A549 (cell line): ENCODE measurements around the gene ESYT2. TPM values are rescaled to one million over a fixed set of nuclear protein-coding genes. Genes with fewer than 3 reads are reported as not detected.

ENCODE experiments used
- ATAC-seq, 2 experiments: fragments of 200-7000 bp in 1 of 2; fragments of >200 bp in 1 of 2; cut with Nextera tagmentation in 1 of 2; cut with Tn5 transposase in 1 of 2; 3 replicates each; pipeline versions ENCODE4 v1.8.0 to v1.9.1; 2018 to 2020; ENCODE audit warnings: mild to moderate bottlenecking in 1 of 2, moderate library complexity in 1 of 2
- CTCF ChIA-PET: fragments of 300-600 bp; sonication (Branson Sonifier 250); formaldehyde crosslinking; extraction: SDS; loops from one replicate; lab custom pipeline; 2021; ENCODE audit warnings: antibody characterized with exemption, inconsistent platforms; lab: Yijun Ruan, JAX
- POLR2A ChIA-PET: fragments of 350-600 bp; formaldehyde crosslinking; extraction: SDS; loops from one replicate; lab custom pipeline; 2021; ENCODE audit warnings: antibody characterized with exemption, inconsistent platforms; lab: Yijun Ruan, JAX
- DNase-seq, 2 experiments: peaks; one replicate each; pipeline versions ENCODE4 v3.0.0 to v3.0.0-alpha.2; 2011 to 2016; ENCODE audit warnings: low read depth in 1 of 2, low spot score in 1 of 2
- FAIRE-seq: peaks from 2 replicates; lab custom pipeline; 2011; peaks lifted over from hg19 to GRCh38; lab: Jason Lieb, UNC
- H3K27ac ChIP-seq, 2 experiments: fragments of >200 bp; sonication (Bioruptor Twin); formaldehyde crosslinking; 3 replicates each; pipeline ENCODE4 v1.5.1; 2016 to 2017
- H3K4me1 ChIP-seq: fragments of >200 bp; sonication (Bioruptor Twin); formaldehyde crosslinking; 3 replicates; pipeline ENCODE4 v1.6.1; 2016
- H3K4me2 ChIP-seq: fragments of >200 bp; sonication (Bioruptor Twin); formaldehyde crosslinking; 3 replicates; pipeline ENCODE4 v1.6.1; 2016
- H3K4me3 ChIP-seq: fragments of >200 bp; sonication (Bioruptor Twin); formaldehyde crosslinking; 3 replicates; pipeline ENCODE4 v1.5.1; 2016
- H3K9me3 ChIP-seq: fragments of >200 bp; sonication (Bioruptor Twin); formaldehyde crosslinking; 3 replicates; pipeline ENCODE4 v1.6.1; 2016
- BHLHE40 ChIP-seq: IDR thresholded peaks from 2 replicates; pipeline ENCODE4 v1.6.1; 2012; ENCODE audit warnings: low read depth, low read length, inconsistent platforms
- CBX2 ChIP-seq: fragments of 200-600 bp; sonication (generic); IDR thresholded peaks from 2 replicates; pipeline ENCODE4 v1.6.1; 2016; ENCODE audit warnings: low read depth, mild to moderate bottlenecking, borderline replicate concordance
- CEBPB ChIP-seq, 2 experiments: fragments of >200 bp in 1 of 2; sonication (Bioruptor Twin) in 1 of 2; formaldehyde crosslinking in 1 of 2; IDR thresholded peaks; 2 replicates each; pipeline ENCODE4 v1.6.1; 2012 to 2016
- CHD2 ChIP-seq: fragments of 150-350 bp; IDR thresholded peaks from 2 replicates; pipeline ENCODE4 v1.6.1; 2014; ENCODE audit warnings: low read length; ENCODE audit not compliant: partially characterized antibody
- CHD4 ChIP-seq: fragments of 200-600 bp; sonication (generic); IDR thresholded peaks from 2 replicates; pipeline ENCODE4 v1.6.1; 2016; ENCODE audit warnings: antibody characterized with exemption, mild to moderate bottlenecking, borderline replicate concordance
- EHF ChIP-seq: fragments of 250-450 bp; sonication (Bioruptor Pico); IDR thresholded peaks from 2 replicates; pipeline ENCODE4 v1.5.0; 2020; ENCODE audit warnings: mild to moderate bottlenecking
- EHMT2 ChIP-seq: fragments of 200-600 bp; sonication (generic); IDR thresholded peaks from 2 replicates; pipeline ENCODE4 v1.6.1; 2016; ENCODE audit warnings: antibody characterized with exemption, low read depth, mild to moderate bottlenecking, moderate library complexity
- ELK1 ChIP-seq: fragments of 150-350 bp; IDR thresholded peaks from 2 replicates; pipeline ENCODE4 v1.6.1; 2014; ENCODE audit warnings: low read depth, mild to moderate bottlenecking, low read length
- EP300 ChIP-seq, 2 experiments: fragments of >200 bp; sonication (Bioruptor Twin); formaldehyde crosslinking; IDR thresholded peaks; 2 replicates in 1 of 2; 3 replicates in 1 of 2; pipeline ENCODE4 v1.6.1; 2016 to 2017
- ESRRA ChIP-seq: fragments of 150-350 bp; IDR thresholded peaks from 2 replicates; pipeline ENCODE4 v1.6.1; 2014; ENCODE audit warnings: mild to moderate bottlenecking, low read length, borderline replicate concordance
- FOSB ChIP-seq: fragments of 250-450 bp; sonication (Bioruptor Pico); IDR thresholded peaks from 2 replicates; pipeline ENCODE4 v1.5.0; 2020; ENCODE audit warnings: mild to moderate bottlenecking, moderate library complexity
- FOXS1 ChIP-seq: fragments of 250-450 bp; sonication (Bioruptor Pico); IDR thresholded peaks from 2 replicates; pipeline ENCODE4 v1.5.0; 2020; ENCODE audit warnings: mild to moderate bottlenecking, moderate library complexity
- GATA3 ChIP-seq: IDR thresholded peaks from 2 replicates; pipeline ENCODE4 v1.6.1; 2012; ENCODE audit warnings: borderline replicate concordance
- HDAC2 ChIP-seq: fragments of 200-600 bp; sonication (generic); IDR thresholded peaks from 2 replicates; pipeline ENCODE4 v1.6.1; 2016
- HES2 ChIP-seq: fragments of >200 bp; sonication (Bioruptor Twin); formaldehyde crosslinking; IDR thresholded peaks from 2 replicates; pipeline ENCODE4 v1.6.1; 2016
- KDM5A ChIP-seq: fragments of 200-600 bp; sonication (generic); IDR thresholded peaks from 2 replicates; pipeline ENCODE4 v1.6.1; 2016; ENCODE audit warnings: antibody characterized with exemption, mild to moderate bottlenecking
- MAFK ChIP-seq: fragments of 450-650 bp; IDR thresholded peaks from 2 replicates; pipeline ENCODE4 v1.6.1; 2014; ENCODE audit not compliant: partially characterized antibody
- NFE2L2 ChIP-seq: fragments of 150-350 bp; conservative IDR thresholded peaks from 2 replicates; pipeline ENCODE4 v1.6.1; 2014; ENCODE audit warnings: low read length
- NPAS2 ChIP-seq: fragments of 250-450 bp; sonication (Bioruptor Pico); IDR thresholded peaks from 2 replicates; pipeline ENCODE4 v1.8.0; 2022; ENCODE audit warnings: mild to moderate bottlenecking, moderate library complexity, borderline replicate concordance
- PHF8 ChIP-seq: fragments of 200-600 bp; sonication (generic); IDR thresholded peaks from 2 replicates; pipeline ENCODE4 v1.6.1; 2016; ENCODE audit warnings: low read depth, mild to moderate bottlenecking, antibody characterized with exemption, moderate library complexity, borderline replicate concordance
- RAD21 ChIP-seq, 2 experiments: fragments of >200 bp in 1 of 2; sonication (Bioruptor Twin) in 1 of 2; formaldehyde crosslinking in 1 of 2; IDR thresholded peaks in 1 of 2; conservative IDR thresholded peaks in 1 of 2; 2 replicates in 1 of 2; 3 replicates in 1 of 2; pipeline ENCODE4 v1.6.1; 2012 to 2018; ENCODE audit warnings: inconsistent platforms in 1 of 2
- RCOR1 ChIP-seq: fragments of 150-350 bp; IDR thresholded peaks from 2 replicates; pipeline ENCODE4 v1.6.1; 2014; ENCODE audit warnings: antibody characterized with exemption, low read length, low read depth
- REST ChIP-seq: fragments of 200-600 bp; sonication (generic); IDR thresholded peaks from 2 replicates; pipeline ENCODE4 v1.6.1; 2016; ENCODE audit warnings: antibody characterized with exemption, mild to moderate bottlenecking, moderate library complexity
- SMC3 ChIP-seq: fragments of >200 bp; sonication (Bioruptor Twin); formaldehyde crosslinking; IDR thresholded peaks from 3 replicates; pipeline ENCODE4 v1.6.1; 2018; ENCODE audit warnings: inconsistent platforms
- SREBF2 ChIP-seq: fragments of 450-650 bp; IDR thresholded peaks from 2 replicates; pipeline ENCODE4 v1.6.1; 2014; ENCODE audit warnings: mild to moderate bottlenecking, moderate library complexity
- TFCP2L1 ChIP-seq: fragments of 250-450 bp; sonication (Bioruptor Pico); IDR thresholded peaks from 2 replicates; pipeline ENCODE4 v1.5.0; 2021; ENCODE audit warnings: mild to moderate bottlenecking
- TP53 ChIP-seq: fragments of 250-450 bp; sonication (Bioruptor Pico); IDR thresholded peaks from 2 replicates; pipeline ENCODE4 v1.5.0; 2021; ENCODE audit warnings: mild to moderate bottlenecking, moderate library complexity
- ZNF302 ChIP-seq: fragments of 250-450 bp; sonication (Bioruptor Pico); IDR thresholded peaks from 2 replicates; pipeline ENCODE4 v1.9.0; 2021; ENCODE audit warnings: inconsistent platforms, mild to moderate bottlenecking, moderate library complexity
- ZSCAN20 ChIP-seq: fragments of 250-450 bp; sonication (Bioruptor Pico); IDR thresholded peaks from 2 replicates; pipeline ENCODE4 v1.8.0; 2022; ENCODE audit warnings: mild to moderate bottlenecking, moderate library complexity
- WGBS: methylation state at CpG from one replicate; pipeline ENCODE4 v1.1.6; 2017; ENCODE audit errors: missing lambda C conversion rate; 5-methylcytosine and 5-hydroxymethylcytosine counted together
- polyA plus RNA-seq, 4 experiments: library from polyadenylated mRNA; depleted of rRNA in 3 of 4; stranded (reverse); fragments of >200 nt; fragmentation: RNase III in 1 of 4; extraction: RNeasy Plus Mini Kit Qiagen cat#74134 plus additional on column Dnase treatment in 1 of 4; gene quantifications; 2 replicates in 3 of 4; 3 replicates in 1 of 4; pipeline ENCODE4 v1.2.3, GENCODE V29; 2011 to 2017
- TF ChIP-seq, protein P1 (sequence below): fragments of 250-450 bp; sonication (Bioruptor Pico); IDR thresholded peaks from 2 replicates; pipeline ENCODE4 v1.5.0; 2020; ENCODE audit warnings: low read depth, mild to moderate bottlenecking, moderate library complexity
- TF ChIP-seq, protein P2 (sequence below): IDR thresholded peaks from 2 replicates; pipeline ENCODE4 v1.6.1; 2012
- TF ChIP-seq, protein P3 (sequence below): fragments of 450-650 bp; IDR thresholded peaks from 2 replicates; pipeline ENCODE4 v1.6.1; 2014; ENCODE audit warnings: antibody characterized with exemption
- TF ChIP-seq, protein P4 (sequence below): IDR thresholded peaks from 2 replicates; pipeline ENCODE4 v1.6.1; 2012

ESYT2 gene
- polyA plus RNA-seq, 2 of the 4 experiments (the other 2 are of a cell fraction) = 45.8 to 77.0 TPM

DNA sequence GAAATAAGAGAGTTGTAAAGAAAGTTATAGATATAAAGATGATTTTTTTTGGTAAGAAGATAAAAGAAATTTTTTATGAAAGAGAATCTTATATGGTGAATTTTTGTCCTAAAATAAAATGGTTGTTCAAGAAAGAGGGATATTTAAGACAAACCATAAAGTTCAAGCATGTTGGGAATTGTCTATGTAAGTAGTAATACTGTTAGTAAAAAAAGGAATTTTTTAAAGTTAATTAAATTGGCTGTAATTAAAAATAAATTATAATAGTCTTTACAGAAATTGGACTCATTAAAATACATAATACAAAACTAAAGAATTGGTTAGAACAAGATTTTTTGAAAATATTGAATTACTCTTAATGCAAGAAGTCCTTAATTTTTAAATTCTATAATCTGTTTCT is 17.0 kb upstream of the ESYT2 start:
- no peak overlapping the region for H3K4me2 ChIP-seq
- DNase-seq = no peak
- CTCF ChIA-PET = interaction anchor here (0.8 to 1.4 kb wide), 4 partner anchors 10 to 118 kb away, joined by 3 read pairs; no protein-coding TSS in a partner anchor
- TF ChIP-seq NFE2L2 = no peak
- TF ChIP-seq CHD4 = no peak
- no peak for TF ChIP-seq TP53 (CRISPR knock-in tag)
- TF ChIP-seq EP300 (IDR thresholded peaks at IDR 0.05) = no peak
- TF ChIP-seq CBX2 = no peak
- no peak for TF ChIP-seq ZSCAN20 (CRISPR knock-in tag)
- TF ChIP-seq ESRRA = no peak
- TF ChIP-seq CHD2 = no peak
- no peak for TF ChIP-seq REST
- TF ChIP-seq, protein P1, sequence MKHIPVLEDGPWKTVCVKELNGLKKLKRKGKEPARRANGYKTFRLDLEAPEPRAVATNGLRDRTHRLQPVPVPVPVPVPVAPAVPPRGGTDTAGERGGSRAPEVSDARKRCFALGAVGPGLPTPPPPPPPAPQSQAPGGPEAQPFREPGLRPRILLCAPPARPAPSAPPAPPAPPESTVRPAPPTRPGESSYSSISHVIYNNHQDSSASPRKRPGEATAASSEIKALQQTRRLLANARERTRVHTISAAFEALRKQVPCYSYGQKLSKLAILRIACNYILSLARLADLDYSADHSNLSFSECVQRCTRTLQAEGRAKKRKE (CRISPR knock-in tag) = no peak
- TF ChIP-seq FOSB = no peak
- no peak for TF ChIP-seq HES2
- TF ChIP-seq TFCP2L1 = no peak
- TF ChIP-seq SREBF2 = no peak
- TF ChIP-seq RAD21 (conservative IDR thresholded peaks at IDR 0.05 in 1 of 2, IDR thresholded peaks at IDR 0.05 in 1 of 2) = no peak
- no peak for TF ChIP-seq PHF8
- TF ChIP-seq, protein P2, sequence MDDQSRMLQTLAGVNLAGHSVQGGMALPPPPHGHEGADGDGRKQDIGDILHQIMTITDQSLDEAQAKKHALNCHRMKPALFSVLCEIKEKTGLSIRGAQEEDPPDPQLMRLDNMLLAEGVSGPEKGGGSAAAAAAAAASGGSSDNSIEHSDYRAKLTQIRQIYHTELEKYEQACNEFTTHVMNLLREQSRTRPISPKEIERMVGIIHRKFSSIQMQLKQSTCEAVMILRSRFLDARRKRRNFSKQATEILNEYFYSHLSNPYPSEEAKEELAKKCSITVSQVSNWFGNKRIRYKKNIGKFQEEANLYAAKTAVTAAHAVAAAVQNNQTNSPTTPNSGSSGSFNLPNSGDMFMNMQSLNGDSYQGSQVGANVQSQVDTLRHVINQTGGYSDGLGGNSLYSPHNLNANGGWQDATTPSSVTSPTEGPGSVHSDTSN = no peak
- TF ChIP-seq SMC3 = no peak
- TF ChIP-seq RCOR1 = no peak
- no peak for TF ChIP-seq FOXS1 (CRISPR knock-in tag)
- TF ChIP-seq, all 56 proteins: peak for 0
- H3K4me1 ChIP-seq = no peaks in the 10 kb centered on the region
- POLR2A ChIA-PET = no interaction called here
- ATAC-seq (no peak), FAIRE-seq (no peak)
- H3K27ac ChIP-seq = no peak overlapping the region
- no peaks in the 10 kb centered on the region for H3K9me3 ChIP-seq
- H3K4me3 ChIP-seq = no peak overlapping the region

- no peak for FAIRE-seq
- POLR2A ChIA-PET = no interaction called here
Observed at GRCh38 chr7:158843771-158844170, 14.5 kb upstream of the ESYT2 start.

More at GRCh38 chr7:158843771-158844170, 14.5 kb upstream of the ESYT2 start:
- no peak for ATAC-seq
- 64% methylated on average over 4 of the region's 4 CpGs for WGBS
- TF ChIP-seq PHF8 = no peak
- no peak for TF ChIP-seq RCOR1
- no peak for TF ChIP-seq HDAC2
- TF ChIP-seq, protein P3, sequence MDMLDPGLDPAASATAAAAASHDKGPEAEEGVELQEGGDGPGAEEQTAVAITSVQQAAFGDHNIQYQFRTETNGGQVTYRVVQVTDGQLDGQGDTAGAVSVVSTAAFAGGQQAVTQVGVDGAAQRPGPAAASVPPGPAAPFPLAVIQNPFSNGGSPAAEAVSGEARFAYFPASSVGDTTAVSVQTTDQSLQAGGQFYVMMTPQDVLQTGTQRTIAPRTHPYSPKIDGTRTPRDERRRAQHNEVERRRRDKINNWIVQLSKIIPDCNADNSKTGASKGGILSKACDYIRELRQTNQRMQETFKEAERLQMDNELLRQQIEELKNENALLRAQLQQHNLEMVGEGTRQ = no peak
- no peak for TF ChIP-seq EHMT2
- TF ChIP-seq KDM5A = no peak
- TF ChIP-seq BHLHE40 = no peak
- no peak for TF ChIP-seq MAFK
- TF ChIP-seq, protein P4, sequence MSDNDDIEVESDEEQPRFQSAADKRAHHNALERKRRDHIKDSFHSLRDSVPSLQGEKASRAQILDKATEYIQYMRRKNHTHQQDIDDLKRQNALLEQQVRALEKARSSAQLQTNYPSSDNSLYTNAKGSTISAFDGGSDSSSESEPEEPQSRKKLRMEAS = no peak
- TF ChIP-seq GATA3 = no peak
- no peak for TF ChIP-seq ZNF302 (CRISPR knock-in tag)
- TF ChIP-seq CEBPB (IDR thresholded peaks at IDR 0.05) = no peak
- no peak for TF ChIP-seq SREBF2
- no peak for TF ChIP-seq EHF (CRISPR knock-in tag)
- TF ChIP-seq NPAS2 = no peak
- TF ChIP-seq TFCP2L1 = no peak
- TF ChIP-seq ELK1 = no peak
- Histone ChIP-seq H3K9me3 (no peaks in the 10 kb centered on the region), H3K4me2 (no peak overlapping the region), H3K4me3 (no peak overlapping the region), H3K27ac (no peak overlapping the region), H3K4me1 (no peaks in the 10 kb centered on the region)
- CTCF ChIA-PET = interaction anchor here (1.3 kb wide), 1 partner anchor 17 kb away, joined by 4 read pairs; no protein-coding TSS in a partner anchor
- DNase-seq = no peak
